Sigmoid colon (tissue), 4 donors: Measurements from ENCODE around the gene RPS6KA5.

Source experiments
- CTCF ChIP-seq, 4 experiments: fragments of 450-650 bp in 3 of 4; fragments of 200-600 bp in 1 of 4; IDR thresholded peaks; one replicate each; pipeline ENCODE4 v1.5.1; 2016 to 2019; ENCODE audit warnings: antibody characterized with exemption in 4 of 4, mild to moderate bottlenecking in 3 of 4, moderate library complexity in 2 of 4
- POLR2A ChIP-seq, 2 donors: fragments of 450-650 bp; IDR thresholded peaks; one replicate each; pipeline ENCODE4 v1.6.1; 2016; ENCODE audit warnings: antibody characterized with exemption in 2 of 2, mild to moderate bottlenecking in 2 of 2, moderate library complexity in 2 of 2
- POLR2AphosphoS5 ChIP-seq, 4 donors: sonication (generic); formaldehyde crosslinking; IDR thresholded peaks; one replicate each; pipeline ENCODE4 v1.6.1; 2017; ENCODE audit warnings: antibody characterized with exemption in 4 of 4

GRCh38 chr14:91055016-91055415 lies 5.4 kb downstream of the RPS6KA5 start:
- TF ChIP-seq CTCF (IDR thresholded peaks at IDR 0.05) (no peak), POLR2AphosphoS5 (IDR thresholded peaks at IDR 0.05) (no peak), POLR2A (IDR thresholded peaks at IDR 0.05) (no peak)
